NCI-H2227 (cell line): ENCODE measurements around the gene GPC3.
"Not testable (repeated sequence)": the region's sequence is repeated elsewhere in the genome, so short reads cannot be mapped to it uniquely, and the experiment has no call there.

Experiments
- DNase-seq: peaks from one replicate; lab custom pipeline; 2025; ENCODE audit not compliant: unreplicated experiment; lab: John Stamatoyannopoulos, UW

GPC3 gene

GRCh38 chrX:133534172-133534571 lies 451.2 kb downstream of the GPC3 start:
- DNase-seq: no peak

- no peak for DNase-seq
Measured at GRCh38 chrX:133533249-133533648, 452.1 kb downstream of the GPC3 start.

- no peak for DNase-seq
Measured at GRCh38 chrX:133530960-133531359, 454.4 kb downstream of the GPC3 start.

GRCh38 chrX:133529578-133529977 lies 455.8 kb downstream of the GPC3 start:
- no peak for DNase-seq

- no peak for DNase-seq
Measured at GRCh38 chrX:133527825-133528224, 457.6 kb downstream of the GPC3 start.

GRCh38 chrX:133527415-133527814 lies 458.0 kb downstream of the GPC3 start:
- DNase-seq: no peak

GRCh38 chrX:133526773-133527172 lies 458.6 kb downstream of the GPC3 start:
- DNase-seq: not testable (repeated sequence)

GRCh38 chrX:133523526-133523925 lies 461.9 kb downstream of the GPC3 start:
- no peak for DNase-seq

GRCh38 chrX:133523081-133523487 lies 462.3 kb downstream of the GPC3 start:
- DNase-seq: no peak

GRCh38 chrX:133516686-133517085 lies 468.7 kb downstream of the GPC3 start:
- no peak for DNase-seq

- DNase-seq: no peak
Measured at GRCh38 chrX:133514486-133514885, 470.9 kb downstream of the GPC3 start.

- DNase-seq: no peak
Measured at GRCh38 chrX:133513123-133513522, 472.3 kb downstream of the GPC3 start.

GRCh38 chrX:133511041-133511440 lies 474.4 kb downstream of the GPC3 start:
- no peak for DNase-seq

- peak; percentile 5 for DNase-seq
Measured at GRCh38 chrX:133497356-133497755, 488.0 kb downstream of the GPC3 start.

GRCh38 chrX:133495464-133496391 lies 489.7 kb downstream of the GPC3 start:
- DNase-seq: no peak

- no peak for DNase-seq
Measured at GRCh38 chrX:133493366-133493765, 492.0 kb downstream of the GPC3 start.

GRCh38 chrX:133490955-133491354 lies 494.4 kb downstream of the GPC3 start:
- no peak for DNase-seq
